ENCODE data around the gene EIF6. TPM values are rescaled to one million over a fixed set of nuclear protein-coding genes. Genes with fewer than 3 reads are reported as not detected.

EIF6 gene
- total and polyA plus RNA-seq, 4 donors: 60.8 to 160 (median 106) TPM

DNA sequence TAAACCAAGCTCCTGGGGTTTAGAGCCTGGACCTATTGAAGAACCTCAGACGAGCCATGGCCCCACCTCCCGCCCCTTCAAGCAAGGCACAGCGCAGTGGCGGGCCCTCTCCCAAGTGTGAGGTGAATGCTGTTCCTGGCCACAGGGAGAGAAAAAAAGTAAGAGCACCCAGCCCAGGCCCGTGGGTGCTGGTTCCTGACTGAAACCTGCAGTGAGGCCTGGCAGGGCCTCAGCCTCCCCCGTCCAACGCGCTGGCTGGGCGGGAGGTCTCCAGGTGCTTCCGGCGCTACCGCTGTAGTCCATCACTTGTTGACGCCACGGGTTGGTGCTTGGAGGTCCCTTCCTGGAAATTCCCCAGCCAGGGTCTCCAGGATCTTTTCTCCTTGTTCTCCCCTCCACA, 13.2 kb upstream of the EIF6 start:
- Histone ChIP-seq H3K27me3 (ENCODE audit: control insufficient read depth in 4 of 4, insufficient read depth in 4 of 4, low read length in 3 of 4) (no peaks in the 10 kb centered on the region), H3K4me3 (ENCODE audit: low read depth in 1 of 3, low read length in 3 of 3) (no peak overlapping the region), H3K27ac (ENCODE audit: low read depth in 1 of 2, low read length in 2 of 2) (no peak overlapping the region), H3K4me1 (ENCODE audit: control insufficient read depth in 4 of 4, insufficient read depth in 4 of 4, low read length in 3 of 4) (no peaks in the 10 kb centered on the region), H3K36me3 (ENCODE audit: control insufficient read depth in 4 of 4, insufficient read depth in 3 of 4, low read depth in 1 of 4, low read length in 3 of 4) (no peaks in the 10 kb centered on the region), H3K9me3 (ENCODE audit: control insufficient read depth in 4 of 4, low read length in 3 of 4) (no peaks in the 10 kb centered on the region), H3K9ac (ENCODE audit: low read depth in 1 of 2, low read length in 2 of 2) (no peak overlapping the region)
- TF ChIP-seq EGR1 (IDR thresholded peaks at IDR 0.05; ENCODE audit: low read depth in 2 of 2) (no peak), GABPA (IDR thresholded peaks at IDR 0.05 in 1 of 2, conservative IDR thresholded peaks at IDR 0.05 in 1 of 2) (no peak), JUND (IDR thresholded peaks at IDR 0.05) (no peak), SP1 (IDR thresholded peaks at IDR 0.05) (no peak), HNF4G (IDR thresholded peaks at IDR 0.05) (no peak), FOXA2 (IDR thresholded peaks at IDR 0.05) (no peak), TAF1 (conservative IDR thresholded peaks at IDR 0.05) (no peak), YY1 (IDR thresholded peaks at IDR 0.05) (no peak), FOXA1 (IDR thresholded peaks at IDR 0.05) (no peak), NR2F2 (IDR thresholded peaks at IDR 0.05) (no peak), RAD21 (IDR thresholded peaks at IDR 0.05) (no peak), RXRA (IDR thresholded peaks at IDR 0.05) (no peak), HNF4A (conservative IDR thresholded peaks at IDR 0.05) (no peak)
- TF ChIP-seq, protein P1, sequence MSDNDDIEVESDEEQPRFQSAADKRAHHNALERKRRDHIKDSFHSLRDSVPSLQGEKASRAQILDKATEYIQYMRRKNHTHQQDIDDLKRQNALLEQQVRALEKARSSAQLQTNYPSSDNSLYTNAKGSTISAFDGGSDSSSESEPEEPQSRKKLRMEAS (IDR thresholded peaks at IDR 0.05): no peak
- TF ChIP-seq, protein P2, sequence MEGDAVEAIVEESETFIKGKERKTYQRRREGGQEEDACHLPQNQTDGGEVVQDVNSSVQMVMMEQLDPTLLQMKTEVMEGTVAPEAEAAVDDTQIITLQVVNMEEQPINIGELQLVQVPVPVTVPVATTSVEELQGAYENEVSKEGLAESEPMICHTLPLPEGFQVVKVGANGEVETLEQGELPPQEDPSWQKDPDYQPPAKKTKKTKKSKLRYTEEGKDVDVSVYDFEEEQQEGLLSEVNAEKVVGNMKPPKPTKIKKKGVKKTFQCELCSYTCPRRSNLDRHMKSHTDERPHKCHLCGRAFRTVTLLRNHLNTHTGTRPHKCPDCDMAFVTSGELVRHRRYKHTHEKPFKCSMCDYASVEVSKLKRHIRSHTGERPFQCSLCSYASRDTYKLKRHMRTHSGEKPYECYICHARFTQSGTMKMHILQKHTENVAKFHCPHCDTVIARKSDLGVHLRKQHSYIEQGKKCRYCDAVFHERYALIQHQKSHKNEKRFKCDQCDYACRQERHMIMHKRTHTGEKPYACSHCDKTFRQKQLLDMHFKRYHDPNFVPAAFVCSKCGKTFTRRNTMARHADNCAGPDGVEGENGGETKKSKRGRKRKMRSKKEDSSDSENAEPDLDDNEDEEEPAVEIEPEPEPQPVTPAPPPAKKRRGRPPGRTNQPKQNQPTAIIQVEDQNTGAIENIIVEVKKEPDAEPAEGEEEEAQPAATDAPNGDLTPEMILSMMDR (IDR thresholded peaks at IDR 0.05; ENCODE audit: low read depth, low read length, missing input control): no peak
- TF ChIP-seq, protein P3, sequence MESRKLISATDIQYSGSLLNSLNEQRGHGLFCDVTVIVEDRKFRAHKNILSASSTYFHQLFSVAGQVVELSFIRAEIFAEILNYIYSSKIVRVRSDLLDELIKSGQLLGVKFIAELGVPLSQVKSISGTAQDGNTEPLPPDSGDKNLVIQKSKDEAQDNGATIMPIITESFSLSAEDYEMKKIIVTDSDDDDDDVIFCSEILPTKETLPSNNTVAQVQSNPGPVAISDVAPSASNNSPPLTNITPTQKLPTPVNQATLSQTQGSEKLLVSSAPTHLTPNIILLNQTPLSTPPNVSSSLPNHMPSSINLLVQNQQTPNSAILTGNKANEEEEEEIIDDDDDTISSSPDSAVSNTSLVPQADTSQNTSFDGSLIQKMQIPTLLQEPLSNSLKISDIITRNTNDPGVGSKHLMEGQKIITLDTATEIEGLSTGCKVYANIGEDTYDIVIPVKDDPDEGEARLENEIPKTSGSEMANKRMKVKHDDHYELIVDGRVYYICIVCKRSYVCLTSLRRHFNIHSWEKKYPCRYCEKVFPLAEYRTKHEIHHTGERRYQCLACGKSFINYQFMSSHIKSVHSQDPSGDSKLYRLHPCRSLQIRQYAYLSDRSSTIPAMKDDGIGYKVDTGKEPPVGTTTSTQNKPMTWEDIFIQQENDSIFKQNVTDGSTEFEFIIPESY (IDR thresholded peaks at IDR 0.05): no peak
- TF ChIP-seq, protein P4, sequence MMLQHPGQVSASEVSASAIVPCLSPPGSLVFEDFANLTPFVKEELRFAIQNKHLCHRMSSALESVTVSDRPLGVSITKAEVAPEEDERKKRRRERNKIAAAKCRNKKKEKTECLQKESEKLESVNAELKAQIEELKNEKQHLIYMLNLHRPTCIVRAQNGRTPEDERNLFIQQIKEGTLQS (IDR thresholded peaks at IDR 0.05): no peak
- TF ChIP-seq, protein P5, sequence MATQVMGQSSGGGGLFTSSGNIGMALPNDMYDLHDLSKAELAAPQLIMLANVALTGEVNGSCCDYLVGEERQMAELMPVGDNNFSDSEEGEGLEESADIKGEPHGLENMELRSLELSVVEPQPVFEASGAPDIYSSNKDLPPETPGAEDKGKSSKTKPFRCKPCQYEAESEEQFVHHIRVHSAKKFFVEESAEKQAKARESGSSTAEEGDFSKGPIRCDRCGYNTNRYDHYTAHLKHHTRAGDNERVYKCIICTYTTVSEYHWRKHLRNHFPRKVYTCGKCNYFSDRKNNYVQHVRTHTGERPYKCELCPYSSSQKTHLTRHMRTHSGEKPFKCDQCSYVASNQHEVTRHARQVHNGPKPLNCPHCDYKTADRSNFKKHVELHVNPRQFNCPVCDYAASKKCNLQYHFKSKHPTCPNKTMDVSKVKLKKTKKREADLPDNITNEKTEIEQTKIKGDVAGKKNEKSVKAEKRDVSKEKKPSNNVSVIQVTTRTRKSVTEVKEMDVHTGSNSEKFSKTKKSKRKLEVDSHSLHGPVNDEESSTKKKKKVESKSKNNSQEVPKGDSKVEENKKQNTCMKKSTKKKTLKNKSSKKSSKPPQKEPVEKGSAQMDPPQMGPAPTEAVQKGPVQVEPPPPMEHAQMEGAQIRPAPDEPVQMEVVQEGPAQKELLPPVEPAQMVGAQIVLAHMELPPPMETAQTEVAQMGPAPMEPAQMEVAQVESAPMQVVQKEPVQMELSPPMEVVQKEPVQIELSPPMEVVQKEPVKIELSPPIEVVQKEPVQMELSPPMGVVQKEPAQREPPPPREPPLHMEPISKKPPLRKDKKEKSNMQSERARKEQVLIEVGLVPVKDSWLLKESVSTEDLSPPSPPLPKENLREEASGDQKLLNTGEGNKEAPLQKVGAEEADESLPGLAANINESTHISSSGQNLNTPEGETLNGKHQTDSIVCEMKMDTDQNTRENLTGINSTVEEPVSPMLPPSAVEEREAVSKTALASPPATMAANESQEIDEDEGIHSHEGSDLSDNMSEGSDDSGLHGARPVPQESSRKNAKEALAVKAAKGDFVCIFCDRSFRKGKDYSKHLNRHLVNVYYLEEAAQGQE (IDR thresholded peaks at IDR 0.05): no peak
- DNase-seq (ENCODE audit: low spot score): no peak
- WGBS: 93% methylated on average over 14 of the region's 14 CpGs

All from liver (tissue), 9 donors.